Activated T-helper 2 cell treated with anti-CD3 and anti-CD28 coated beads, Interferon-gamma antibody, Interleukin-2, Interleukin-4, amounts not matched to agents 10 μg/mL and 5 μg/mL and 100 μg/mL, durations not matched to agents 14 hours and 24 hours and 36 hours (primary cell): ENCODE measurements around the gene SLC35A5. TPM values are rescaled to one million over a fixed set of nuclear protein-coding genes. Genes with fewer than 3 reads are reported as not detected.
A peak's percentile ranks its signal among the peaks of the same experiment; 100 is the strongest.

Experiments
- DNase-seq: peaks from one replicate; pipeline ENCODE4 v3.0.0; 2021; ENCODE audit warnings: low spot score
- H3K27ac Mint-ChIP-seq: one replicate; pipeline ENCODE4 v1.8.0; 2021; ENCODE audit warnings: mixed read lengths
- H3K27me3 Mint-ChIP-seq: one replicate; pipeline ENCODE4 v1.8.0; 2021; ENCODE audit warnings: low read depth, mixed read lengths
- H3K36me3 Mint-ChIP-seq: one replicate; pipeline ENCODE4 v1.8.0; 2021; ENCODE audit warnings: low read depth, mixed read lengths
- H3K4me1 Mint-ChIP-seq: one replicate; pipeline ENCODE4 v1.8.0; 2021; ENCODE audit warnings: low read depth, mixed read lengths
- H3K4me3 Mint-ChIP-seq: one replicate; pipeline ENCODE4 v1.8.0; 2021; ENCODE audit warnings: low read depth, mild to moderate bottlenecking, moderate library complexity, mixed read lengths
- H3K9me3 Mint-ChIP-seq: one replicate; pipeline ENCODE4 v1.8.0; 2021; ENCODE audit warnings: mixed read lengths
- intact Hi-C: fragments of 100-400 bp; cut with micrococcal nuclease; formaldehyde crosslinking; loops from one replicate; pipeline ENCODE4 v1.15.1; 2023
- total RNA-seq: library from RNA; stranded (reverse); gene quantifications from 2 replicates; pipeline ENCODE4 v1.2.3, GENCODE V29; 2022

SLC35A5 gene
- total RNA-seq, 1 donor from 2014 or later, result 12.6 TPM

DNA sequence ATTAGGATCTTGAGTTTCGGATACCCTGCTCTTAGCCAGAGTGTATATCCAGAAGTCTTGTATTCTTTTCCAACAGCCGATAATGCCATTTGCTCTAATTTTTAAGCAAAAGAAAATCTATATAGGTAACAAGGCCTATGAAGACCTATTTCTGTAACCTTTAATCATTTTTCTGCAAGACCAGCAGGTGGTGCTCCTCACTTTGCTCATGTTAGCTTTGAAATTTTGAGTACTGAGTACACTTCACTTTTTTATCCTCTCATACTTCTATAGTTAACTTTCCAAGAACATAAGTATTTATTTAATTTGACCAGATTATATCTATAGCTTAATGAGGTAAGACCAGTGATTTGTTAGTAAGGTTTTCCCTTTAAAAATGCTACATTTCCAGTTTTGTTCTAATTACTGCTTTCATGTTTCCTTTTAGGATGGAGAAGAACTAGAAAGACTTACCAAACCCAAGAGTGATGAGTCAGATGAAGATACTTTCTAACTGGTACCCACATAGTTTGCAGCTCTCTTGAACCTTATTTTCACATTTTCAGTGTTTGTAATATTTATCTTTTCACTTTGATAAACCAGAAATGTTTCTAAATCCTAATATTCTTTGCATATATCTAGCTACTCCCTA, 20.5 kb downstream of the SLC35A5 start:
- intact Hi-C loops, result loop anchor here (2.0 to 5.0 kb wide), 3 partner anchors 60 to 390 kb away; no protein-coding TSS in a partner anchor
- peaks cover 35% of the 10 kb centered on the region for H3K36me3 Mint-ChIP-seq
- H3K27ac Mint-ChIP-seq, result no peak overlapping the region

GRCh38 chr3:112583105-112583504, 21.3 kb downstream of the SLC35A5 start:
- peaks cover 40% of the 10 kb centered on the region for H3K36me3 Mint-ChIP-seq
- intact Hi-C loops, result loop anchor here (2.0 to 5.0 kb wide), 3 partner anchors 60 to 390 kb away; no protein-coding TSS in a partner anchor
- no peak overlapping the region for H3K4me3 Mint-ChIP-seq
- no peak for DNase-seq
- no peaks in the 10 kb centered on the region for H3K27me3 Mint-ChIP-seq
- no peak overlapping the region for H3K27ac Mint-ChIP-seq
- H3K4me1 Mint-ChIP-seq, result peaks cover 13% of the 10 kb centered on the region
- H3K9me3 Mint-ChIP-seq, result no peaks in the 10 kb centered on the region

More for the DNA sequence above, 20.5 kb downstream of the SLC35A5 start:
- H3K4me1 Mint-ChIP-seq, result peaks cover 10% of the 10 kb centered on the region
- H3K27me3 Mint-ChIP-seq, result no peaks in the 10 kb centered on the region
- H3K9me3 Mint-ChIP-seq, result no peaks in the 10 kb centered on the region
- peak; percentile 21 for DNase-seq
- no peak overlapping the region for H3K4me3 Mint-ChIP-seq

DNA sequence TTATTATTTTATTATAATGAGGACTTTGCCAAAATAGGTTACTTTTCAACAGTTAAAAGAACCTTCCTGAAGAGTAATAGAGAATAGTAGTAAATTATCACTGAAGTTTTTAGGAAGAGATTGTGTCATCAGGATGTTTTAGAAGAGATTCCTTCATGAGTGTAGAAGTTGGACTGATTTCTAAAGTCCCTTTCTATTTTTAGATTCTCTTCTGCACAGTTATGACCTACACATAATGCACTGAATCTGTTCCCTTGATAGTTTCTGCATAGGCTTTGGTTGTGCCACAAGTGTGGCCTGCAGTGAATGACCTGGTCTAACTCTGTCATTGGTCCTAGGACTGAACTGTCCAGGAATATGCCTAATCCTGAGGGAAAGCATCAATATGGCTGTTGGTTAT, 23.9 kb downstream of the SLC35A5 start:
- Mint-ChIP-seq H3K36me3 (peaks cover 52% of the 10 kb centered on the region), H3K4me1 (peaks cover 11% of the 10 kb centered on the region), H3K9me3 (no peaks in the 10 kb centered on the region), H3K27ac (no peak overlapping the region), H3K4me3 (no peak overlapping the region), H3K27me3 (no peaks in the 10 kb centered on the region)
- intact Hi-C loops, result no loop called here
- no peak for DNase-seq

GRCh38 chr3:112587336-112587735, 25.5 kb downstream of the SLC35A5 start:
- no peaks in the 10 kb centered on the region for H3K27me3 Mint-ChIP-seq
- peaks cover 58% of the 10 kb centered on the region for H3K36me3 Mint-ChIP-seq
- intact Hi-C loops, result no loop called here
- no peak for DNase-seq
- H3K9me3 Mint-ChIP-seq, result peaks cover 2% of the 10 kb centered on the region
- H3K4me3 Mint-ChIP-seq, result no peak overlapping the region
- H3K4me1 Mint-ChIP-seq, result peaks cover 11% of the 10 kb centered on the region
- H3K27ac Mint-ChIP-seq, result no peak overlapping the region

DNA sequence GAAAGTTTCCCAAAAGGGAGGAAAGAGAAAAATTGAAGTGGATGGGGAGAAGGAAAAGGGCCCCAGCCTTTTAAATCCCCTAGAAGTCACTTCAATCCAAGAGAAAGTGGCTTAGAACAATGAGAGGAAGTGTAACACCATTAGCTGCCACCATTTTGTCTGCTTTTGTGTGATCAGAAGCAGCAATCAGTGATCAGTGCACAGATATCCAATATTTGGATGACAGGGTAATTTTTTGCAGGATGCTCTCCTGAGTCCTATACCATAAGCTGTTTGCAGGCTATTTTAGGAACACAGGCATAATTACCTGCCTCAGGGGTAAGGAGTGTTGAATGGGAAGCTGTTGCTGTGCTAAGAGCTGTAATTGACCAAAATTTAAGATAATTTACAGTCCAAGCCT, 31.4 kb downstream of the SLC35A5 start:
- no peaks in the 10 kb centered on the region for H3K27me3 Mint-ChIP-seq

DNA sequence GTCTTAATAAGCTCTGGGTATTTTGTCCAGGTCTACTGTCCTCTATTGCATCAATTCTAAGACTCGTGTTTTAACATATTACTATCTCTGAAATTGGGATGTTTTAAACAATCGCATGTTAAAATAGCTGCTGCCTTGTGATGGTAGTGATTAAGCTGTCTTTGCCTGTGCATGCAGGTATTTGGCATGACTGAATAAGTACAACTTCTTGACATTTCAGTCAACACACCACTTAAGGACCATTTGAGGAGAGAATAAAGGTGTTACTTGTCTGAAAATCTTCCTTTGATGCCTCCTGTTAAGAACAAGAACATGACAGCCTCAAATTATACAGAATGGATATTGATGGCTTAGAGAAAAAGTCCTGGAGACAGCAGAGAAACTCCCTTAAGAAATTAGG, 33.0 kb downstream of the SLC35A5 start:
- H3K4me3 Mint-ChIP-seq, result no peak overlapping the region
- H3K27me3 Mint-ChIP-seq, result no peaks in the 10 kb centered on the region
- no peak overlapping the region for H3K27ac Mint-ChIP-seq
- H3K4me1 Mint-ChIP-seq, result peaks cover 3% of the 10 kb centered on the region
- H3K36me3 Mint-ChIP-seq, result peaks cover 29% of the 10 kb centered on the region
- peaks cover 11% of the 10 kb centered on the region for H3K9me3 Mint-ChIP-seq
- DNase-seq, result no peak
- intact Hi-C loops, result no loop called here

More for the DNA sequence above, 31.4 kb downstream of the SLC35A5 start:
- Mint-ChIP-seq H3K9me3 (peaks cover 11% of the 10 kb centered on the region), H3K36me3 (peaks cover 38% of the 10 kb centered on the region), H3K27ac (no peak overlapping the region), H3K4me3 (no peak overlapping the region), H3K4me1 (peaks cover 3% of the 10 kb centered on the region)
- DNase-seq, result no peak
- intact Hi-C loops, result no loop called here

- H3K4me1 Mint-ChIP-seq, result peaks cover 13% of the 10 kb centered on the region
- H3K27me3 Mint-ChIP-seq, result peaks cover 3% of the 10 kb centered on the region
- no peak overlapping the region for H3K4me3 Mint-ChIP-seq
- intact Hi-C loops, result no loop called here
- H3K36me3 Mint-ChIP-seq, result peaks cover 10% of the 10 kb centered on the region
- H3K9me3 Mint-ChIP-seq, result peaks cover 3% of the 10 kb centered on the region
- no peak for DNase-seq
- H3K27ac Mint-ChIP-seq, result no peak overlapping the region
Measured at GRCh38 chr3:112597945-112598344, 36.1 kb downstream of the SLC35A5 start.

GRCh38 chr3:112598731-112599130, 36.9 kb downstream of the SLC35A5 start:
- no peak for DNase-seq
- Mint-ChIP-seq H3K27ac (no peak overlapping the region), H3K9me3 (no peaks in the 10 kb centered on the region), H3K36me3 (peaks cover 4% of the 10 kb centered on the region), H3K4me3 (no peak overlapping the region), H3K4me1 (peaks cover 15% of the 10 kb centered on the region), H3K27me3 (peaks cover 3% of the 10 kb centered on the region)
- intact Hi-C loops, result no loop called here

DNA sequence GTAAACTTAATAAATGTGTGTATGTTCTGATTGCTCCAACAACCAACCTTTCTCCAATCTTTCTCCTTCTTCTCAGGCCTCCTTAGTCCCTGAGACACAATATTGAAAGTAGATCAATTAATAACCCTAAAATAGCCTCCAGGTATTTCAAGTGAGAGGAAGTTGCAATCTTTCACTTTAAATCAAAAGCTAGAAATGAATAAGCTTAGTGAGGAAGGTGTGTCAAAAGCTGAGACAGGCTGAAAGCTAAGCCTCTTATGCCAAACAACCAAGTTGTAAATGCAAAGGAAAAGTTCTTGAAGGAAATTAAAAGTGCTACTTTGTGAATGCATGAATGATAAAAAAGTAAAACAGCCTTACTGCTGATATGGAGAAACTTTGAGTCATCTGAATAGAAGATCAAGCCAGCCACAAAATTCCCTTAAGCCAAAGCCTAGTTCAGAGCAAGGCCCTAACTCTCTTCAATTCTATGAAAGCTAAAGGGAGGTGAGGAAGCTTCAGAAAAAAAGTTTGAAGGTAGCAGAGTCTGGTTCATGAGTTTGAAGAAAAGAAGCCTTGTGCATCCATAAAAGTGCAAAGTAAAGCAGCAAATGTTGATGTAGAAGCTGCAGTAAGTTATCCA, 40.5 kb downstream of the SLC35A5 start:
- DNase-seq, result no peak
- Mint-ChIP-seq H3K9me3 (no peaks in the 10 kb centered on the region), H3K27ac (no peak overlapping the region), H3K4me3 (no peak overlapping the region), H3K4me1 (peaks cover 24% of the 10 kb centered on the region), H3K36me3 (no peaks in the 10 kb centered on the region), H3K27me3 (peaks cover 12% of the 10 kb centered on the region)
- intact Hi-C loops, result no loop called here

DNA sequence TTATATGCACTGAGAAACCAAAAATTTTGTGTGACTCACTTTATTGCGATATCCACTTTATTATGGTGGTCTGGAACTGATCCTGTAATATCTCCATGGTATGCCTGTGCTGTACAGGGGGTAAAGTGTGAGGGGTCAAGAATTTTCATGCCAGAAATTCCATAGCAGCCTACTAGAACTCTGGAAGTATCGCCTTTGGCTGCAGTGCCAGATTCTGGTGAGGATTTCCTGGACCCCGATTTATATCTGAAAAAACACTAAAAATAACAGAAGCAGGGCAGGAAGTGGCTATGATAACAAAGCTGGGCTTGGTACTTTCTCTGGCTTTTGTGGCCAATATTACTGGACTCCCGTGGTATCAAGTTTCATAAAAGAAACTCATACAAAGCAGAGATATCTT, 42.7 kb downstream of the SLC35A5 start:
- Mint-ChIP-seq H3K27ac (no peak overlapping the region), H3K9me3 (no peaks in the 10 kb centered on the region), H3K36me3 (no peaks in the 10 kb centered on the region), H3K4me3 (no peak overlapping the region), H3K27me3 (peaks cover 23% of the 10 kb centered on the region), H3K4me1 (peaks cover 24% of the 10 kb centered on the region)
- intact Hi-C loops, result no loop called here
- DNase-seq, result no peak

GRCh38 chr3:112605285-112605684, 43.4 kb downstream of the SLC35A5 start:
- intact Hi-C loops, result no loop called here
- peaks cover 24% of the 10 kb centered on the region for H3K4me1 Mint-ChIP-seq
- peaks cover 28% of the 10 kb centered on the region for H3K27me3 Mint-ChIP-seq
- no peak for DNase-seq
- H3K4me3 Mint-ChIP-seq, result no peak overlapping the region
- no peaks in the 10 kb centered on the region for H3K9me3 Mint-ChIP-seq
- H3K36me3 Mint-ChIP-seq, result no peaks in the 10 kb centered on the region
- H3K27ac Mint-ChIP-seq, result no peak overlapping the region

DNA sequence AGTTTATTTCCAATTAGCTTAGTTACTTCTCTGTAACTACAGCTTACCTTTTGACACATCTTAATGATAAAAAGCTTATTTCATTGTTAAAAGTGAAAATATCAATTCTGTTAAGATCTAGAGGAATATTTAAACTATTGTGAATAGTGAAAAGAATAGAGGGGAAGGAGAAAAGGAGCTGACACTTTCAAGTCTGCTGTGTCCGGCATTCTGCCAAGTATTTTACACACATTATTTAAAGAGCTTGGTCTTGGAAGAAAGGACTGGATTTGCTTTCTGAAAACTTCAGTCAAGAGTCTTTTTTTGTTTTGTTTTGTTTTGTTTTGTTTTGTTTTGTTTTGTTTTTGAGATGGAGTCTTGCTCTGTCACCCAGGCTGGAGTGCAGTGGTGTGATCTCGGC, 44.3 kb downstream of the SLC35A5 start:
- Mint-ChIP-seq H3K4me1 (peaks cover 24% of the 10 kb centered on the region), H3K27ac (no peak overlapping the region), H3K36me3 (no peaks in the 10 kb centered on the region), H3K9me3 (no peaks in the 10 kb centered on the region), H3K27me3 (peaks cover 26% of the 10 kb centered on the region), H3K4me3 (no peak overlapping the region)
- intact Hi-C loops, result no loop called here
- no peak for DNase-seq

DNA sequence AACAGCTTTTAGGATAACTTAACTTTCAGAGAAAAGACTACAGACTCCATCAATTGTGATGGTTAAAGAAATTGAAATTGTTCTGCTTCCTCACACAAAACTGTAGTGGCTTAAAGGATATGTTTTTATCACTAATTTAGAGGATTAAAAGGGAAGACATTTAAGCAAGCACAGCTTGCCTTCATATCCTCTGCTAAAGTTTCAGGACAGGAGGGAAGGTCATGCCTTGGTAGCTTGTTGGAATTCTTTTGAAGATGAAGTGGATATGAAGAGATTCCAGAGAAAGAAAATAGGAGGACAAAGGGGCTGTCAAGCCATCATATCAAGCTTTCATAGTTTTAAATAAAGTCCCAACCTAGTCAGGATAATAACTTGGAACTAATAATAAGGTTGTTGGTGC, 46.0 kb downstream of the SLC35A5 start:
- Mint-ChIP-seq H3K4me1 (peaks cover 12% of the 10 kb centered on the region), H3K27ac (no peak overlapping the region), H3K36me3 (no peaks in the 10 kb centered on the region), H3K4me3 (no peak overlapping the region), H3K27me3 (peaks cover 26% of the 10 kb centered on the region), H3K9me3 (no peaks in the 10 kb centered on the region)
- intact Hi-C loops, result no loop called here
- DNase-seq, result no peak
